ENCODE results near the gene LRCH1.

DNA sequence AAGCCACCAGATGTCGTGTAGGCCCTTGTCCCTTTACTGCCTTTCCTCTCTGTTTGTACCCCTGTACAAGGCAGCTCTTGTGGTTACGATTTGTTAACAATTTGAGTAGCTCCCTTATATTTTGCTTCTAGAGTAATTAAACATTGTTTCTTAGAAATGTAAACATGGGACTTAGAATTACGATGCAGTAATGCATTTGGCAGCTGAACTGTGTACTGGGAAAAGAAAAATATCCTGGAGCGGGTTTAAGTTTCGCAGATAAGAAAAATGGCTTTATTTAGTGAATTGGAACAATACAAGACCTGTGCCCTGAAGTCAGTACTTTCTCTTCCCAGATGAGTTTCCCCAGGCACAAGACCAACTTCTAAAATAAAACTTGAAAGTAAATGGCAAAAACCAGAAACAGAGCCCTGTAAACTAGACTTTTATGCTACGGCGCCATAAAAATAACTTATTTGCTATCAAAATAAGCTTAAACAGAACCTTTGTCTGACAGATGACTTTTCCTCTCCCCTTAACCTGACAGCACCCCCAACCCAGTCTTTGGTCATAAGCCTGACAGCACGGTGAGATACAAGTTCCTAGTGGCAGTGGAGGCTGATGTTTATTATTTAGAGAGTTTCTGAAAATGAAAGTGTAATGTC is 63.0 kb downstream of the LRCH1 start:
- TF ChIP-seq CTCF (conservative IDR thresholded peaks at IDR 0.05; ENCODE audit: low read length) (no peak), EZH2phosphoT487 (IDR thresholded peaks at IDR 0.05; ENCODE audit: borderline replicate concordance, low read depth, low read length) (no peak)
